Right lobe of liver (tissue), 6 donors: ENCODE results near the gene ANXA2R. TPM values are rescaled to one million over a fixed set of nuclear protein-coding genes. Genes with fewer than 3 reads are reported as not detected.

ENCODE experiments used
- ATAC-seq, 4 donors: fragments of 200-7000 bp; cut with Tn5 transposase; one replicate each; pipeline ENCODE4 v1.9.1; 2020; ENCODE audit warnings: mild to moderate bottlenecking in 4 of 4, moderate library complexity in 4 of 4
- DNase-seq, 3 donors: peaks; one replicate each; pipeline ENCODE4 v3.0.0-alpha.2; 2020
- H3K27ac ChIP-seq, 3 donors: fragments of 200-600 bp; one replicate each; pipeline ENCODE4 v1.8.0; 2022
- H3K27me3 ChIP-seq, 2 donors: fragments of 200-600 bp; one replicate each; pipeline ENCODE4 v1.8.0; 2022
- H3K36me3 ChIP-seq, 4 donors: fragments of 200-600 bp; sonication (generic) in 1 of 4; one replicate each; pipeline versions ENCODE4 v1.5.1 to v1.8.0; 2017 to 2022; ENCODE audit warnings: control low read depth in 1 of 4
- H3K4me1 ChIP-seq, 4 donors: fragments of 200-600 bp; sonication (generic) in 1 of 4; one replicate each; pipeline versions ENCODE4 v1.5.1 to v1.8.0; 2017 to 2022; ENCODE audit warnings: control low read depth in 1 of 4
- H3K4me3 ChIP-seq, 3 donors: fragments of 200-600 bp; one replicate each; pipeline ENCODE4 v1.8.0; 2022
- H3K9me3 ChIP-seq, 4 donors: fragments of 200-600 bp; sonication (generic) in 1 of 4; one replicate each; pipeline versions ENCODE4 v1.5.1 to v1.8.0; 2017 to 2022; ENCODE audit warnings: control low read depth in 1 of 4
- POLR2A ChIP-seq: fragments of 450-650 bp; IDR thresholded peaks from one replicate; pipeline ENCODE4 v1.6.1; 2017; ENCODE audit warnings: antibody characterized with exemption, mild to moderate bottlenecking
- WGBS: methylation state at CpG from one replicate; pipeline ENCODE4 v1.1.6; 2018; ENCODE audit warnings: low coverage, low lambda C conversion rate; ENCODE audit not compliant: insufficient coverage; ENCODE audit errors: missing lambda C conversion rate; 5-methylcytosine and 5-hydroxymethylcytosine counted together
- intact Hi-C, 2 donors: fragments of 100-400 bp; cut with DNase I; formaldehyde crosslinking; loops; one replicate each; pipeline versions ENCODE4 v1.11.2 to v1.14.1; 2022
- total RNA-seq, 6 experiments: library from RNA; depleted of rRNA in 2 of 6; stranded (reverse); fragments of >200 nt in 2 of 6; fragmentation: NEBNext Ultra II Directional in 3 of 6; extraction: Animal tissue kit (Norgen Biotek cat#: 25700) in 3 of 6; gene quantifications; one replicate each; pipeline versions ENCODE4 v1.1.0 to v1.2.4, GENCODE V29; 2016 to 2023
- TF ChIP-seq, protein P1 (sequence below), 4 donors: fragments of 200-600 bp in 3 of 4; fragments of 450-650 bp in 1 of 4; IDR thresholded peaks; one replicate each; pipeline versions ENCODE4 v1.5.1 to v1.8.0; 2016 to 2022; ENCODE audit warnings: antibody characterized with exemption in 4 of 4, mild to moderate bottlenecking in 2 of 4
- donor health status: DM: no; HTN: yes; CAD: no.
- donor health status: DM: no; HTN: no; CAD: no.
- donor health status: DM: no; HTN: no; CAD: no.
- donor health status: DM: no; HTN: yes; CAD: no.
- donor health status: DM: no; HTN: yes; CAD: no.

The ANXA2R gene
- total RNA-seq, 6 experiments from 2014 or later, result 0.21 to 1.1 (median 0.41) TPM

DNA sequence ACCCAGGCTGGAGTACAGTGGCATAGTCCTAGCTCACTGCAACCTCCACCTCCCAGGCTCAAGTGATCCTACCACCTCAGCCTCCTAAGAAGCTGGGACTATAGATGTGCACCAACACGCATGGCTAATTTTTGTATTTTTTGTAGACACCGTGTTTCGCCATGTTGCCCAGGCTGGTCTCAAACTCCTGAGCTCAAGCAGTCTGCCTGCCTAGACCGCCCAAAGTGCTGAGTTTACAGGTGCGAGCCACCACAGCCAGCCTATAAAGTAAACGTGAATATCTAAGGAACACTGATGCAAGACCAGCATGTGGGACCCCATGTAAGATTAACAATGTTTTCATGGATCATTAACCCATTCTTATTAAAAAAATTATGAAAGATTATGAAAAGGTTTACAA is 15.9 kb downstream of the ANXA2R start:
- ATAC-seq, result no peak
- H3K36me3 ChIP-seq, result no peaks in the 10 kb centered on the region
- TF ChIP-seq, protein P1, sequence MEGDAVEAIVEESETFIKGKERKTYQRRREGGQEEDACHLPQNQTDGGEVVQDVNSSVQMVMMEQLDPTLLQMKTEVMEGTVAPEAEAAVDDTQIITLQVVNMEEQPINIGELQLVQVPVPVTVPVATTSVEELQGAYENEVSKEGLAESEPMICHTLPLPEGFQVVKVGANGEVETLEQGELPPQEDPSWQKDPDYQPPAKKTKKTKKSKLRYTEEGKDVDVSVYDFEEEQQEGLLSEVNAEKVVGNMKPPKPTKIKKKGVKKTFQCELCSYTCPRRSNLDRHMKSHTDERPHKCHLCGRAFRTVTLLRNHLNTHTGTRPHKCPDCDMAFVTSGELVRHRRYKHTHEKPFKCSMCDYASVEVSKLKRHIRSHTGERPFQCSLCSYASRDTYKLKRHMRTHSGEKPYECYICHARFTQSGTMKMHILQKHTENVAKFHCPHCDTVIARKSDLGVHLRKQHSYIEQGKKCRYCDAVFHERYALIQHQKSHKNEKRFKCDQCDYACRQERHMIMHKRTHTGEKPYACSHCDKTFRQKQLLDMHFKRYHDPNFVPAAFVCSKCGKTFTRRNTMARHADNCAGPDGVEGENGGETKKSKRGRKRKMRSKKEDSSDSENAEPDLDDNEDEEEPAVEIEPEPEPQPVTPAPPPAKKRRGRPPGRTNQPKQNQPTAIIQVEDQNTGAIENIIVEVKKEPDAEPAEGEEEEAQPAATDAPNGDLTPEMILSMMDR (IDR thresholded peaks at IDR 0.05), result no peak
- TF ChIP-seq POLR2A, result no peak
- intact Hi-C loops, result no loop called here
- no peak for DNase-seq
- H3K4me1 ChIP-seq, result no peaks in the 10 kb centered on the region
- no peak overlapping the region for H3K27ac ChIP-seq
- no peaks in the 10 kb centered on the region for H3K9me3 ChIP-seq
- WGBS, result 32% methylated on average over 5 of the region's 6 CpGs
- H3K4me3 ChIP-seq, result no peak overlapping the region
- H3K27me3 ChIP-seq, result peaks cover 6 to 29% of the 10 kb centered on the region in 2 donors

- H3K36me3 ChIP-seq, result no peaks in the 10 kb centered on the region
These were observed 19.0 kb downstream of the ANXA2R start for GRCh38 chr5:43021151-43021550.

DNA sequence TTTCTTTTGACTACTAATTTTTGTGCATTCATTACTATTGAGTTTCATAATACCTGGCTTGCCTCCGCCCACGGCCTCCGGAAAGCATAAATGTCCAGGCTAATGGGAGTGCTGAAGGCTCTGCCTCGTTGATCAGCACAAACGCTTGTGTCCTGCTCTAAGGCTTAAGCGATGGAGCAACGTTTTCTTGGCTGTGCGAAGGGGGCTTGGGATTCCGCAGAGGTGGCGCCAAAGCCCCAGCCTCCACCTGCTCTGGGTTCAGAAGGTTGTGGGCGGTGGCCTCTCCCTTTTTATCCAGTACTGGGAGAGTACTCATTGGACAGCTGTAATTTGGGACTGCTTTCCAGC is 19.7 kb downstream of the ANXA2R start:
- no peak for DNase-seq
- no peaks in the 10 kb centered on the region for H3K36me3 ChIP-seq
- TF ChIP-seq, protein P1 (IDR thresholded peaks at IDR 0.05), result no peak
- TF ChIP-seq POLR2A, result no peak
- H3K27me3 ChIP-seq, result peaks cover 7 to 44% of the 10 kb centered on the region in 2 donors
- peak overlapping the region; percentile 21 to 41 (median 32) for H3K4me3 ChIP-seq
- 20% methylated on average over 11 of the region's 11 CpGs for WGBS
- intact Hi-C loops, result no loop called here
- no peaks in the 10 kb centered on the region for H3K4me1 ChIP-seq
- H3K9me3 ChIP-seq, result no peaks in the 10 kb centered on the region
- peak in 1 of 4 donors; percentile 3 for ATAC-seq
- H3K27ac ChIP-seq, result peak overlapping the region in 2 of 3 donors; percentile 78 to 93

More at GRCh38 chr5:43021151-43021550, 19.0 kb downstream of the ANXA2R start:
- no peaks in the 10 kb centered on the region for H3K4me1 ChIP-seq
- H3K27ac ChIP-seq, result no peak overlapping the region
- peaks cover 7 to 48% of the 10 kb centered on the region in 2 donors for H3K27me3 ChIP-seq
- no peak for TF ChIP-seq POLR2A
- TF ChIP-seq, protein P1 (IDR thresholded peaks at IDR 0.05), result no peak
- no peaks in the 10 kb centered on the region for H3K9me3 ChIP-seq
- H3K4me3 ChIP-seq, result no peak overlapping the region
- 75% methylated on average over 2 of the region's 2 CpGs for WGBS
- ATAC-seq (no peak), DNase-seq (no peak)
- intact Hi-C loops, result no loop called here

DNA sequence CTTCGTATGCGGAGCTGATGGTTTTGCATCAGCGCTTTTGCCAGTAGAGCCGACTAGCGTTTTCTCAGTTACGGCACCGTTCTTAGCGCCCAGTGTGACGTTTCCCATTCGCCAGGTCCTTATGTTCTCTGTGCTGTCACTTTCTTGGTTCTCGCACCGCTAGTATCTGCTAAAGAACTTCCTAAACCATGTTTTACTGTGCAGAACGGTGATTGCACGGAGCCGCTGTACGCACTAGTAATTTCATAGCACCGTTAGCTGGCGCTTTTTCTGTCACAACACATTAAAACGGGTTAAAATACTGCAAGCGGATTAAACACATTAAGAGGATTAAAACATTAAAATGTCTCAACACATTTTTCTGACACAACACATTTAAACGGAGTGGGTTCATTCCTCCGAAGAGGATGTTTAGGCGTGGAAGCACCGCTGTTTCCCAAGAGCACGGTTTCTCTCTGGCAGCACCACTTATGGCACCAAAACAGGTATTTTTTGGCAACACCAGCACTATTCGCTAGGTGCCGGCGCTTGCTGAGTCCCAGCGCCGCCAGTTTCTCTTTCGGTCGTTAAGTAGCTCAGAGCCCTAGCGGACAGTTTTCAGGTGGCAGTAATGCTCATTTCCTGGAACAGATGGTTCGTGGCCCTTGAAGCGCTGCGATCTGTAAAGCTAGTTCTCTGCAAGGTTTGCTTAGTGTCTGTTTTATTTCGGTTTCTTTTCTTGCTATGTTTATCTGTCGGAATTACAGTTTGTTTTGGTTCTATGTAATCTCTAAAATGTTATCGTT is 20.3 kb downstream of the ANXA2R start:
- peak; percentile 39 for TF ChIP-seq POLR2A
- TF ChIP-seq, protein P1 (IDR thresholded peaks at IDR 0.05), result peak; percentile 27 to 49 (median 45)
- peaks cover 7 to 42% of the 10 kb centered on the region in 2 donors for H3K27me3 ChIP-seq
- intact Hi-C loops, result loop anchor here in 1 of 2 donors (5.0 kb wide), 1 partner anchor 68 kb away; no protein-coding TSS in a partner anchor
- peak; percentile 66 to 83 (median 82) for ATAC-seq
- 4% methylated on average over 37 of the region's 39 CpGs for WGBS
- no peaks in the 10 kb centered on the region for H3K36me3 ChIP-seq
- DNase-seq, result peak; percentile 66 to 75 (median 70)
- H3K4me3 ChIP-seq, result peak overlapping the region; percentile 21 to 41 (median 32)
- H3K9me3 ChIP-seq, result no peaks in the 10 kb centered on the region
- H3K27ac ChIP-seq, result peak overlapping the region; percentile 41 to 93 (median 78)
- no peaks in the 10 kb centered on the region for H3K4me1 ChIP-seq
